K562 (cell line): ENCODE results near the gene OBP2A. TPM values are rescaled to one million over a fixed set of nuclear protein-coding genes. Genes with fewer than 3 reads are reported as not detected.

Experiments used
- ATAC-seq: fragments of 200-7000 bp; cut with Tn5 transposase; 3 replicates; pipeline ENCODE4 v1.9.1; 2020; ENCODE audit warnings: moderate library complexity
- BruUV-seq: library from RNA; stranded (reverse); fragments of 400-500 nt; replicated peaks from 2 replicates; lab custom pipeline; 2021; lab: Mats Ljungman, UMichigan
- CTCF ChIA-PET: fragments of 300-600 bp; formaldehyde crosslinking; extraction: SDS; loops from one replicate; lab custom pipeline; 2021; ENCODE audit warnings: low intra/inter-chr PET ratio; lab: Yijun Ruan, JAX
- POLR2A ChIA-PET: fragments of 300-600, 350-650 bp; sonication (Branson Sonifier 250); formaldehyde crosslinking; extraction: SDS; loops from one replicate; lab custom pipeline; 2021; ENCODE audit warnings: antibody characterized with exemption, inconsistent platforms; lab: Yijun Ruan, JAX
- DNase-seq, 4 experiments: peaks; one replicate each; pipeline versions ENCODE4 v3.0.0 to v3.0.0-alpha.2; 2011 to 2018; ENCODE audit warnings: low spot score in 3 of 4, mixed read lengths in 3 of 4; ENCODE audit errors: extremely low read depth in 1 of 4
- FAIRE-seq: peaks from 2 replicates; lab custom pipeline; 2011; peaks lifted over from hg19 to GRCh38; lab: Jason Lieb, UNC
- H2AFZ ChIP-seq: 2 replicates; pipeline ENCODE4 v1.6.0; 2011; ENCODE audit warnings: low read depth, low read length, control low read depth, inconsistent platforms
- H3K27ac ChIP-seq: fragments of 200-600 bp; 3 replicates; pipeline ENCODE4 v1.8.0; 2011; ENCODE audit warnings: low read depth, mild to moderate bottlenecking, control low read depth, inconsistent platforms, low read length, moderate library complexity, mixed read lengths; ENCODE audit errors: extremely low read depth
- H3K27me3 ChIP-seq, 2 experiments: fragments of 300-600 bp in 1 of 2; 2 replicates in 1 of 2; 3 replicates in 1 of 2; pipeline versions ENCODE4 v1.6.0 to v1.8.0; 2011; ENCODE audit warnings: inconsistent platforms in 2 of 2, low read length in 2 of 2, mild to moderate bottlenecking in 1 of 2, mixed read lengths in 1 of 2, moderate library complexity in 1 of 2; ENCODE audit not compliant: control insufficient read depth in 2 of 2, insufficient read depth in 2 of 2
- H3K36me3 ChIP-seq: fragments of 300-600 bp; 3 replicates; pipeline ENCODE4 v1.8.0; 2011; ENCODE audit warnings: mild to moderate bottlenecking, low read length, inconsistent platforms; ENCODE audit not compliant: control insufficient read depth, insufficient read depth
- H3K4me1 ChIP-seq, 2 experiments: fragments of 200-600 bp in 1 of 2; replicated peaks in 1 of 2; 2 replicates in 1 of 2; 3 replicates in 1 of 2; pipeline versions ENCODE4 v1.5.1 to v1.8.0; 2011; ENCODE audit warnings: inconsistent platforms in 2 of 2, low read length in 2 of 2, mild to moderate bottlenecking in 1 of 2, mixed read lengths in 1 of 2, moderate library complexity in 1 of 2; ENCODE audit not compliant: control insufficient read depth in 2 of 2, insufficient read depth in 2 of 2
- H3K4me2 ChIP-seq: 2 replicates; pipeline ENCODE4 v1.6.1; 2011; ENCODE audit warnings: low read length, control low read depth, inconsistent platforms, mixed read lengths; ENCODE audit not compliant: insufficient read depth
- H3K4me3 ChIP-seq: fragments of 200-600 bp; sonication (generic), shearing (Covaris generic); 2 replicates; pipeline ENCODE4 v1.5.1; 2016; ENCODE audit warnings: control low read depth, inconsistent platforms
- H3K79me2 ChIP-seq: fragments of 200-600 bp; 3 replicates; pipeline ENCODE4 v1.8.0; 2011; ENCODE audit warnings: low read length, inconsistent platforms; ENCODE audit not compliant: control insufficient read depth, insufficient read depth
- H3K9ac ChIP-seq, 2 experiments: 2 replicates each; pipeline versions ENCODE4 v1.6.0 to v1.6.1; 2011; ENCODE audit warnings: low read depth in 2 of 2, low read length in 2 of 2, control low read depth in 1 of 2, inconsistent platforms in 1 of 2, mild to moderate bottlenecking in 1 of 2, mixed read lengths in 1 of 2; ENCODE audit not compliant: insufficient read depth in 1 of 2
- H3K9me1 ChIP-seq: one replicate; pipeline ENCODE4 v1.6.0; 2011; ENCODE audit warnings: inconsistent platforms, mild to moderate bottlenecking, low read length, moderate library complexity; ENCODE audit not compliant: control insufficient read depth, insufficient read depth
- H3K9me3 ChIP-seq: replicated peaks from 2 replicates; pipeline ENCODE4 v1.5.1; 2011; ENCODE audit warnings: low read depth, low read length, inconsistent platforms; ENCODE audit not compliant: control insufficient read depth, insufficient read depth
- H4K20me1 ChIP-seq: replicated peaks from 2 replicates; pipeline ENCODE4 v1.6.1; 2011; ENCODE audit warnings: low read length, inconsistent platforms, mixed read lengths; ENCODE audit not compliant: control insufficient read depth, insufficient read depth
- AFF1 ChIP-seq, 2 experiments: fragments of 450-650 bp; IDR thresholded peaks; 2 replicates each; pipeline ENCODE4 v1.6.1; 2018; ENCODE audit warnings: mild to moderate bottlenecking in 2 of 2, low read depth in 1 of 2; ENCODE audit not compliant: partially characterized antibody in 2 of 2
- DLX4 ChIP-seq: fragments of 250-450 bp; sonication (Bioruptor Pico); IDR thresholded peaks from 2 replicates; pipeline ENCODE4 v1.6.1; 2021; ENCODE audit warnings: mild to moderate bottlenecking
- JUNB ChIP-seq: fragments of 450-650 bp; formaldehyde crosslinking; conservative IDR thresholded peaks from 2 replicates; pipeline ENCODE4 v1.4.0; 2020; ENCODE audit warnings: mild to moderate bottlenecking
- PHB ChIP-seq: fragments of 250-450 bp; sonication (Bioruptor Pico); IDR thresholded peaks from 2 replicates; pipeline ENCODE4 v1.5.0; 2021
- RREB1 ChIP-seq: fragments of 250-450 bp; sonication (Bioruptor Pico); IDR thresholded peaks from 2 replicates; pipeline ENCODE4 v1.4.0; 2020
- USF1 ChIP-seq: sonication (generic); formaldehyde crosslinking; IDR thresholded peaks from 2 replicates; pipeline ENCODE4 v1.9.0; 2022; ENCODE audit warnings: mild to moderate bottlenecking, missing genetic modification reagents
- ZC3H11A ChIP-seq: IDR thresholded peaks from 2 replicates; pipeline ENCODE4 v1.6.1; 2012; ENCODE audit warnings: low read depth, low read length, improper control_type of control experiment
- ZNF282 ChIP-seq: sonication (generic); formaldehyde crosslinking; IDR thresholded peaks from 2 replicates; pipeline ENCODE4 v1.8.1; 2023; ENCODE audit warnings: missing genetic modification reagents
- ZNF699 ChIP-seq: fragments of 250-450 bp; sonication (Bioruptor Pico); IDR thresholded peaks from 2 replicates; pipeline ENCODE4 v1.8.0; 2021; ENCODE audit warnings: mild to moderate bottlenecking, moderate library complexity; ENCODE audit not compliant: insufficient replicate concordance
- ZNF717 ChIP-seq: fragments of 250-450 bp; sonication (Bioruptor Pico); IDR thresholded peaks from 2 replicates; pipeline ENCODE4 v1.5.0; 2021
- WGBS: fragments of 100-300 bp; shearing (Covaris generic); methylation state at CpG from one replicate; pipeline ENCODE4 v1.1.6; 2016; ENCODE audit warnings: low coverage, mixed read lengths; ENCODE audit not compliant: insufficient coverage; ENCODE audit errors: missing lambda C conversion rate; 5-methylcytosine and 5-hydroxymethylcytosine counted together
- in situ Hi-C: fragments of 300-500 bp; cut with MboI; formaldehyde crosslinking; loops from 4 replicates; pipeline ENCODE4 v1.15.0; 2018; ENCODE audit warnings: inconsistent platforms, mixed read lengths
- intact Hi-C: fragments of 100-400 bp; cut with micrococcal nuclease; formaldehyde crosslinking; loops from 2 replicates; pipeline ENCODE4 v1.14.2; 2022
- polyA plus RNA-seq, 8 experiments: library from polyadenylated mRNA; depleted of rRNA in 4 of 8; stranded (reverse) in 5 of 8; unstranded in 3 of 8; fragments of >200 nt; fragmentation: Nextera tagmentation in 2 of 8; fragmentation: Illumina TruSeq in 1 of 8; extraction: Ambion mirVana in 2 of 8; extraction: Trizol in 1 of 8; gene quantifications; 2 replicates each; pipeline versions ENCODE4 v1.2.1 to v1.2.3, GENCODE V29; 2011 to 2014; ENCODE audit warnings: inconsistent platforms in 1 of 8, missing spikeins in 1 of 8
- total RNA-seq, 7 experiments: library from RNA; depleted of rRNA in 6 of 7; stranded (reverse); fragments of >200 nt in 6 of 7; fragmentation: Illumina TruSeq in 2 of 7; extraction: Trizol in 2 of 7; gene quantifications; 2 replicates each; pipeline versions ENCODE4 v1.2.1 to v1.2.3, GENCODE V29; 2011 to 2021; ENCODE audit warnings: low replicate concordance in 1 of 7

OBP2A gene
- total and polyA plus RNA-seq, 9 of the 15 experiments (the other 6 are each of a cell fraction or from before 2014, with no cell fraction given) = not detected

- H3K27ac ChIP-seq = no peak overlapping the region
- H3K9me3 ChIP-seq = no peaks in the 10 kb centered on the region
- H3K4me1 ChIP-seq = peaks cover 9 to 39% of the 10 kb centered on the region in 2 experiments; a peak in 3 of 5 replicates
- FAIRE-seq (no peak), DNase-seq (no peak), ATAC-seq (peak; percentile 73)
- peak overlapping the region; percentile 54; the same call in 1 of the 2 replicates for H2AFZ ChIP-seq
- in situ Hi-C loops = no loop called here
- H3K9me1 ChIP-seq = no peaks in the 10 kb centered on the region
- H3K79me2 ChIP-seq = no peaks in the 10 kb centered on the region
- H3K36me3 ChIP-seq = no peaks in the 10 kb centered on the region
- ChIA-PET POLR2A (no interaction called here), CTCF (no interaction called here)
- no peak overlapping the region for H3K4me3 ChIP-seq
- H3K4me2 ChIP-seq = peak overlapping the region; percentile 46; the same call in 1 of the 2 replicates
- H4K20me1 ChIP-seq = no peaks in the 10 kb centered on the region
- H3K9ac ChIP-seq = peak overlapping the region in 1 of 2 experiments; percentile 60; a peak in 1 of 4 replicates
- WGBS = 28% methylated on average over 5 of the region's 11 CpGs
- no TSS peak for BruUV-seq
- peaks cover 0 to 8% of the 10 kb centered on the region in 2 experiments; a peak in 2 of 5 replicates for H3K27me3 ChIP-seq
- intact Hi-C loops = no loop called here
- TF ChIP-seq AFF1 (IDR thresholded peaks at IDR 0.05; ENCODE audit: low read depth in 1 of 2, partially characterized antibody in 2 of 2) = no peak
- TF ChIP-seq ZNF717 (CRISPR knock-in tag) = no peak
- TF ChIP-seq ZNF282 = no peak
- TF ChIP-seq JUNB (CRISPR knock-in tag) = no peak
- no peak for TF ChIP-seq RREB1 (CRISPR knock-in tag)
- no peak for TF ChIP-seq ZC3H11A
- TF ChIP-seq USF1 (CRISPR knock-in tag) = no peak
- no peak for TF ChIP-seq DLX4 (CRISPR knock-in tag)
- no peak for TF ChIP-seq ZNF699
- no peak for TF ChIP-seq PHB (CRISPR knock-in tag)
Observed at GRCh38 chr9:135526089-135526729, 19.7 kb upstream of the OBP2A start.
